HepG2 (cell line): ENCODE measurements around the gene SIT1. TPM values are rescaled to one million over a fixed set of nuclear protein-coding genes. Genes with fewer than 3 reads are reported as not detected.

ENCODE experiments used
- ARID5B ChIP-seq: IDR thresholded peaks from 2 replicates; pipeline ENCODE4 v1.4.0; 2020; ENCODE audit warnings: mild to moderate bottlenecking, missing genetic modification reagents
- ARNT ChIP-seq: fragments of 450-650 bp; IDR thresholded peaks from 2 replicates; pipeline ENCODE4 v1.6.1; 2017
- ATF7 ChIP-seq, 2 experiments: fragments of 450-650 bp in 1 of 2; sonication (generic) in 1 of 2; formaldehyde crosslinking in 1 of 2; IDR thresholded peaks; 2 replicates each; pipeline versions ENCODE4 v1.4.0 to v1.6.1; 2016 to 2020; ENCODE audit warnings: antibody characterized with exemption in 1 of 2, mild to moderate bottlenecking in 1 of 2, missing genetic modification reagents in 1 of 2
- CBX1 ChIP-seq: IDR thresholded peaks from one replicate; pipeline ENCODE4 v1.6.1; 2016; ENCODE audit warnings: antibody characterized with exemption, low read depth
- FIP1L1 ChIP-seq: fragments of 200-400 bp; formaldehyde crosslinking; IDR thresholded peaks from 2 replicates; pipeline ENCODE4 v1.6.1; 2018; ENCODE audit warnings: low read depth, mild to moderate bottlenecking, low read length, moderate library complexity, borderline replicate concordance; ENCODE audit not compliant: insufficient read depth
- GFI1 ChIP-seq: sonication (generic); formaldehyde crosslinking; IDR thresholded peaks from 2 replicates; pipeline ENCODE4 v1.5.0; 2020; ENCODE audit warnings: missing genetic modification reagents, mild to moderate bottlenecking, borderline replicate concordance
- HNF4G ChIP-seq, 2 experiments: sonication (generic) in 1 of 2; formaldehyde crosslinking in 1 of 2; IDR thresholded peaks; 2 replicates each; pipeline versions ENCODE4 v1.4.0 to v1.6.1; 2011 to 2020; ENCODE audit warnings: borderline replicate concordance in 2 of 2, low read depth in 2 of 2, mild to moderate bottlenecking in 2 of 2, low read length in 1 of 2, missing genetic modification reagents in 1 of 2, moderate library complexity in 1 of 2
- NFE2L2 ChIP-seq: fragments of 150-350 bp; IDR thresholded peaks from 2 replicates; pipeline ENCODE4 v1.6.1; 2014; ENCODE audit warnings: low read length
- NPAS2 ChIP-seq: sonication (generic); formaldehyde crosslinking; IDR thresholded peaks from 2 replicates; pipeline ENCODE4 v1.8.0; 2022; ENCODE audit warnings: mild to moderate bottlenecking, missing genetic modification reagents, borderline replicate concordance
- PHF20 ChIP-seq: sonication (generic); formaldehyde crosslinking; IDR thresholded peaks from 2 replicates; pipeline ENCODE4 v1.5.0; 2020; ENCODE audit warnings: mild to moderate bottlenecking, missing genetic modification reagents
- PHF21A ChIP-seq: sonication (generic); formaldehyde crosslinking; IDR thresholded peaks from 2 replicates; pipeline ENCODE4 v1.5.0; 2020; ENCODE audit warnings: mild to moderate bottlenecking, missing genetic modification reagents
- SPEN ChIP-seq: sonication (generic); formaldehyde crosslinking; IDR thresholded peaks from 2 replicates; pipeline ENCODE4 v1.5.1; 2020; ENCODE audit warnings: low read depth, mild to moderate bottlenecking, missing genetic modification reagents
- TFDP2 ChIP-seq: sonication (generic); formaldehyde crosslinking; IDR thresholded peaks from 2 replicates; pipeline ENCODE4 v1.4.0; 2020; ENCODE audit warnings: missing genetic modification reagents
- YEATS4 ChIP-seq: sonication (generic); formaldehyde crosslinking; IDR thresholded peaks from 2 replicates; pipeline ENCODE4 v1.4.0; 2020; ENCODE audit warnings: missing genetic modification reagents, borderline replicate concordance
- ZFP82 ChIP-seq: sonication (generic); formaldehyde crosslinking; IDR thresholded peaks from 2 replicates; pipeline ENCODE4 v1.5.1; 2020; ENCODE audit warnings: mild to moderate bottlenecking, missing genetic modification reagents, borderline replicate concordance
- ZIK1 ChIP-seq: sonication (generic); formaldehyde crosslinking; IDR thresholded peaks from 2 replicates; pipeline ENCODE4 v1.5.0; 2020; ENCODE audit warnings: mild to moderate bottlenecking, low read depth, missing genetic modification reagents, borderline replicate concordance
- ZNF101 ChIP-seq: sonication (generic); formaldehyde crosslinking; IDR thresholded peaks from 2 replicates; pipeline ENCODE4 v1.4.0; 2020; ENCODE audit warnings: mild to moderate bottlenecking, low read depth, missing genetic modification reagents, borderline replicate concordance
- ZNF256 ChIP-seq: sonication (generic); formaldehyde crosslinking; conservative IDR thresholded peaks from 2 replicates; pipeline ENCODE4 v1.4.0; 2020; ENCODE audit warnings: missing genetic modification reagents
- ZNF331 ChIP-seq: sonication (generic); formaldehyde crosslinking; IDR thresholded peaks from 2 replicates; pipeline ENCODE4 v1.4.0; 2020; ENCODE audit warnings: missing genetic modification reagents
- ZNF530 ChIP-seq: sonication (generic); formaldehyde crosslinking; IDR thresholded peaks from 2 replicates; pipeline ENCODE4 v1.5.0; 2020; ENCODE audit warnings: low read depth, mild to moderate bottlenecking, missing genetic modification reagents
- ZNF687 ChIP-seq: sonication (generic); formaldehyde crosslinking; IDR thresholded peaks from 2 replicates; pipeline ENCODE4 v1.5.1; 2020; ENCODE audit warnings: mild to moderate bottlenecking, missing genetic modification reagents, moderate library complexity
- ZNF746 ChIP-seq: sonication (generic); formaldehyde crosslinking; IDR thresholded peaks from 2 replicates; pipeline ENCODE4 v1.8.0; 2022; ENCODE audit warnings: mild to moderate bottlenecking, missing genetic modification reagents
- polyA plus RNA-seq, 8 experiments: library from polyadenylated mRNA; depleted of rRNA in 3 of 8; stranded (reverse) in 7 of 8; unstranded in 1 of 8; fragments of >200 nt; fragmentation: Illumina TruSeq in 4 of 8; extraction: Trizol in 4 of 8; gene quantifications; 2 replicates each; pipeline versions ENCODE4 v1.2.1 to v1.2.3, GENCODE V29; 2011 to 2016; ENCODE audit warnings: low read depth in 4 of 8, missing spikeins in 1 of 8, mixed read lengths in 1 of 8; ENCODE audit not compliant: insufficient read depth in 1 of 8
- total RNA-seq, 5 experiments: library from RNA; depleted of rRNA; stranded (reverse); fragments of >200 nt; fragmentation: Illumina TruSeq; extraction: Trizol; gene quantifications; 2 replicates each; pipeline ENCODE4 v1.2.3, GENCODE V29; 2016; ENCODE audit warnings: low read depth in 1 of 5

The SIT1 gene
- total and polyA plus RNA-seq, 2 of the 13 experiments (the other 11 are each of a cell fraction or from before 2014, with no cell fraction given) = 0.09 to 6.7 TPM

GRCh38 chr9:35646153-35646532 lies 4.6 kb downstream of the SIT1 start (continued):
- 0 out of 2 replicates have a peak, but pooled peaks have one; percentile 28 for TF ChIP-seq PHF21A (CRISPR knock-in tag)
- no peak for TF ChIP-seq ZNF101
- no peak for TF ChIP-seq HNF4G (IDR thresholded peaks at IDR 0.05; ENCODE audit: borderline replicate concordance, low read depth, low read length)
- TF ChIP-seq HNF4G (CRISPR knock-in tag; IDR thresholded peaks at IDR 0.05; ENCODE audit: borderline replicate concordance, low read depth) = no peak
- TF ChIP-seq ZFP82 (CRISPR knock-in tag) = 0 out of 2 replicates have a peak, but pooled peaks have one; percentile 61
- no peak for TF ChIP-seq ATF7 (IDR thresholded peaks at IDR 0.05)
- no peak for TF ChIP-seq ATF7 (CRISPR knock-in tag; IDR thresholded peaks at IDR 0.05)
- TF ChIP-seq FIP1L1 = no peak
- peak; percentile 74; the same call in 1 of the 2 replicates for TF ChIP-seq GFI1 (CRISPR knock-in tag)
- TF ChIP-seq ZNF687 (CRISPR knock-in tag) = no peak
- no peak for TF ChIP-seq ARID5B (CRISPR knock-in tag)
- TF ChIP-seq ZNF256 (CRISPR knock-in tag) = no peak
- TF ChIP-seq NFE2L2 = no peak
- TF ChIP-seq ZIK1 (CRISPR knock-in tag) = no peak
- TF ChIP-seq SPEN (CRISPR knock-in tag) = no peak
- no peak for TF ChIP-seq TFDP2 (CRISPR knock-in tag)
- no peak; the same call in 1 of the 2 replicates for TF ChIP-seq PHF20 (CRISPR knock-in tag)
- no peak for TF ChIP-seq NPAS2 (CRISPR knock-in tag)
- no peak for TF ChIP-seq ZNF331
- TF ChIP-seq CBX1 = no peak
- no peak for TF ChIP-seq ZNF530
- no peak for TF ChIP-seq ARNT
- no peak for TF ChIP-seq YEATS4
- 0 out of 2 replicates have a peak, but pooled peaks have one; percentile 10 for TF ChIP-seq ZNF746
